Measurements from ENCODE around the gene HAUS6. TPM values are rescaled to one million over a fixed set of nuclear protein-coding genes. Genes with fewer than 3 reads are reported as not detected.

The HAUS6 gene
- total RNA-seq, 1 experiment from 2014 or later = 14.4 TPM

GRCh38 chr9:19119801-19120440, 17.2 kb upstream of the HAUS6 start:
- Histone ChIP-seq H3F3A (ENCODE audit: low read length, unreplicated experiment) (peaks cover 5% of the 10 kb centered on the region), H3K9me2 (replicated peaks; ENCODE audit: low read length) (no peaks in the 10 kb centered on the region), H3K4me3 (ENCODE audit: low read length) (no peak overlapping the region), H3K9ac (ENCODE audit: low read length) (no peak overlapping the region), H3K36me3 (ENCODE audit: low read depth, low read length) (peaks cover 36% of the 10 kb centered on the region), H3K27me3 (ENCODE audit: low read length) (no peaks in the 10 kb centered on the region), H3K9me3 (ENCODE audit: low read length) (no peaks in the 10 kb centered on the region), H2AFZ (ENCODE audit: low read length) (no peak overlapping the region), H3K4me2 (ENCODE audit: low read length) (no peak overlapping the region), H3K4me1 (ENCODE audit: insufficient read depth, low read length) (peaks cover 39% of the 10 kb centered on the region), H3K79me2 (ENCODE audit: low read length) (0 out of 2 replicates have a peak, but pooled peaks cover 3% of the 10 kb centered on the region), H3K27ac (ENCODE audit: low read length) (no peak overlapping the region), H4K20me1 (ENCODE audit: low read length) (no peaks in the 10 kb centered on the region)
- CTCF ChIA-PET = no interaction called here
- no peak for DNase-seq
- ATAC-seq = no peak
- POLR2A ChIA-PET (ENCODE audit: unreplicated experiment) = no interaction called here
- no peak for TF ChIP-seq EZH2 (IDR thresholded peaks at IDR 0.05; ENCODE audit: low read length, unreplicated experiment)
- TF ChIP-seq EZH2phosphoT487 (IDR thresholded peaks at IDR 0.05; ENCODE audit: borderline replicate concordance, low read length) = no peak
- no peak for TF ChIP-seq CTCF (conservative IDR thresholded peaks at IDR 0.05; ENCODE audit: low read depth, low read length)
- intact Hi-C loops (cut with micrococcal nuclease) = no loop called here
- no TSS peak for BruUV-seq (replicated peaks)

- no peak for TF ChIP-seq EZH2 (IDR thresholded peaks at IDR 0.05; ENCODE audit: low read length, unreplicated experiment)
- TF ChIP-seq EZH2phosphoT487 (IDR thresholded peaks at IDR 0.05; ENCODE audit: borderline replicate concordance, low read length) = no peak
- TF ChIP-seq CTCF (conservative IDR thresholded peaks at IDR 0.05; ENCODE audit: low read depth, low read length) = no peak
- DNase-seq = no peak
- H3K9ac ChIP-seq (ENCODE audit: low read length) = no peak overlapping the region
- peaks cover 35% of the 10 kb centered on the region for H3K4me1 ChIP-seq (ENCODE audit: insufficient read depth, low read length)
- H2AFZ ChIP-seq (ENCODE audit: low read length) = no peak overlapping the region
- peaks cover 5% of the 10 kb centered on the region for H3F3A ChIP-seq (ENCODE audit: low read length, unreplicated experiment)
- H4K20me1 ChIP-seq (ENCODE audit: low read length) = no peaks in the 10 kb centered on the region
- H3K36me3 ChIP-seq (ENCODE audit: low read depth, low read length) = peaks cover 36% of the 10 kb centered on the region
- peak overlapping the region; percentile 37 for H3K27ac ChIP-seq (ENCODE audit: low read length)
- H3K79me2 ChIP-seq (ENCODE audit: low read length) = no peaks in the 10 kb centered on the region
- H3K4me2 ChIP-seq (ENCODE audit: low read length) = no peak overlapping the region
- no TSS peak for BruUV-seq (replicated peaks)
- CTCF ChIA-PET = interaction anchor here (0.6 kb wide), 1 partner anchor 178 kb away, joined by 3 read pairs; no protein-coding TSS in a partner anchor
- H3K27me3 ChIP-seq (ENCODE audit: low read length) = no peaks in the 10 kb centered on the region
- H3K9me2 ChIP-seq (replicated peaks; ENCODE audit: low read length) = no peaks in the 10 kb centered on the region
- peak; percentile 27 for ATAC-seq
- intact Hi-C loops (cut with micrococcal nuclease) = no loop called here
- H3K9me3 ChIP-seq (ENCODE audit: low read length) = no peaks in the 10 kb centered on the region
- POLR2A ChIA-PET (ENCODE audit: unreplicated experiment) = no interaction called here
- no peak overlapping the region for H3K4me3 ChIP-seq (ENCODE audit: low read length)
Observed at GRCh38 chr9:19119246-19119645, 16.5 kb upstream of the HAUS6 start.

- Histone ChIP-seq H4K20me1 (ENCODE audit: low read length) (no peaks in the 10 kb centered on the region), H3K27me3 (ENCODE audit: low read length) (no peaks in the 10 kb centered on the region), H2AFZ (ENCODE audit: low read length) (no peak overlapping the region), H3K9ac (ENCODE audit: low read length) (no peak overlapping the region), H3K4me2 (ENCODE audit: low read length) (no peak overlapping the region), H3F3A (ENCODE audit: low read length, unreplicated experiment) (peaks cover 5% of the 10 kb centered on the region), H3K36me3 (ENCODE audit: low read depth, low read length) (peaks cover 30% of the 10 kb centered on the region), H3K27ac (ENCODE audit: low read length) (peak overlapping the region; percentile 11; the same call in 1 of the 2 replicates), H3K9me2 (replicated peaks; ENCODE audit: low read length) (no peaks in the 10 kb centered on the region), H3K4me3 (ENCODE audit: low read length) (no peak overlapping the region), H3K4me1 (ENCODE audit: insufficient read depth, low read length) (peaks cover 33% of the 10 kb centered on the region), H3K9me3 (ENCODE audit: low read length) (no peaks in the 10 kb centered on the region), H3K79me2 (ENCODE audit: low read length) (no peaks in the 10 kb centered on the region)
- DNase-seq (no peak), ATAC-seq (no peak)
- ChIA-PET POLR2A (ENCODE audit: unreplicated experiment) (interaction anchor here (0.7 kb wide), 1 partner anchor 11 kb away, joined by 7 read pairs; no protein-coding TSS in a partner anchor), CTCF (no interaction called here)
- no peak for TF ChIP-seq EZH2phosphoT487 (IDR thresholded peaks at IDR 0.05; ENCODE audit: borderline replicate concordance, low read length)
- no peak for TF ChIP-seq EZH2 (IDR thresholded peaks at IDR 0.05; ENCODE audit: low read length, unreplicated experiment)
- no peak for TF ChIP-seq CTCF (conservative IDR thresholded peaks at IDR 0.05; ENCODE audit: low read depth, low read length)
- intact Hi-C loops (cut with micrococcal nuclease) = no loop called here
- BruUV-seq (replicated peaks) = no TSS peak
Observed at GRCh38 chr9:19117039-19117716, 14.5 kb upstream of the HAUS6 start.

Data from PC-3 (cell line).